T-helper 2 cell treated with Interferon-gamma antibody and Interleukin-4, amounts not matched to agents 5 μg/mL and 100 μg/mL, for 36 hours (primary cell): ENCODE data around the gene RAP1A.
"Not testable (repeated sequence)": the region's sequence is repeated elsewhere in the genome, so short reads cannot be mapped to it uniquely, and the experiment has no call there.

ENCODE experiments used
- DNase-seq: peaks from one replicate; pipeline ENCODE4 v3.0.0; 2021; ENCODE audit warnings: low spot score
- H3K27ac Mint-ChIP-seq: one replicate; pipeline ENCODE4 v1.8.0; 2021; ENCODE audit warnings: mild to moderate bottlenecking, mixed read lengths
- H3K27me3 Mint-ChIP-seq: one replicate; pipeline ENCODE4 v1.8.0; 2021; ENCODE audit warnings: low read depth, mixed read lengths
- H3K36me3 Mint-ChIP-seq: one replicate; pipeline ENCODE4 v1.8.0; 2021; ENCODE audit warnings: low read depth, mixed read lengths
- H3K4me1 Mint-ChIP-seq: one replicate; pipeline ENCODE4 v1.8.0; 2021; ENCODE audit warnings: low read depth, mixed read lengths
- H3K4me3 Mint-ChIP-seq: one replicate; pipeline ENCODE4 v1.8.0; 2022; ENCODE audit warnings: mild to moderate bottlenecking, moderate library complexity, mixed read lengths
- H3K9me3 Mint-ChIP-seq: one replicate; pipeline ENCODE4 v1.8.0; 2021; ENCODE audit warnings: mixed read lengths

The RAP1A gene

DNA sequence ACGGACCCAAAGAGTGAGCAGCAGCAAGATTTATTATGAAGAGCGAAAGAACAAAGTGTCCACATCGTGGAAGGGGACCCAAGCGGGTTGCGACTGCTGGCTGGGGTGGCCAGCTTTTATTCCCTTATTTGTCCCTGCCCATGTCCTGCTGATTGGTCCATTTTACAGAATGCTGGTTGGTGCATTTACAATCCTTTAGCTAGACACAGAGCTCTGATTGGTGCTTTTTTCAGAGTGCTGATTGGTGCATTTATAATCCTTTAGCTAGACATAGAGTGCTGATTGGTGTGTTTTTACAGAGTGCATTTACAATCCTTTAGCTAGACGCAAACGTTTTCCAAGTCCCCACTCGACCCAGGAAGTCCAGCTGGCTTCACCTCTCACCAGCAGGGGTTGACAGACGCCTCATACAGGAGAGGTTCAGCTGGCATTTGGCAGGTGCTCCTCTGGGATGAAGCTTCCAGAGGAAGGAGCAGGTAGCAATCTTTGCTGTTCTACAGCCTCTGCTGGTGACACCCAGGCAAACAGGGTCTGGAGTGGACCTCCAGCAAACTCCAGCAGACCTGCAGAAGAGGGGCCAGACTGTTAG is 60.7 kb downstream of the RAP1A start:
- not testable (repeated sequence) for H3K4me3 Mint-ChIP-seq, H3K27me3 Mint-ChIP-seq, H3K27ac Mint-ChIP-seq, H3K4me1 Mint-ChIP-seq, DNase-seq
- H3K36me3 Mint-ChIP-seq, result peaks cover 90% of the 10 kb centered on the region
- peaks cover 64% of the 10 kb centered on the region for H3K9me3 Mint-ChIP-seq

DNA sequence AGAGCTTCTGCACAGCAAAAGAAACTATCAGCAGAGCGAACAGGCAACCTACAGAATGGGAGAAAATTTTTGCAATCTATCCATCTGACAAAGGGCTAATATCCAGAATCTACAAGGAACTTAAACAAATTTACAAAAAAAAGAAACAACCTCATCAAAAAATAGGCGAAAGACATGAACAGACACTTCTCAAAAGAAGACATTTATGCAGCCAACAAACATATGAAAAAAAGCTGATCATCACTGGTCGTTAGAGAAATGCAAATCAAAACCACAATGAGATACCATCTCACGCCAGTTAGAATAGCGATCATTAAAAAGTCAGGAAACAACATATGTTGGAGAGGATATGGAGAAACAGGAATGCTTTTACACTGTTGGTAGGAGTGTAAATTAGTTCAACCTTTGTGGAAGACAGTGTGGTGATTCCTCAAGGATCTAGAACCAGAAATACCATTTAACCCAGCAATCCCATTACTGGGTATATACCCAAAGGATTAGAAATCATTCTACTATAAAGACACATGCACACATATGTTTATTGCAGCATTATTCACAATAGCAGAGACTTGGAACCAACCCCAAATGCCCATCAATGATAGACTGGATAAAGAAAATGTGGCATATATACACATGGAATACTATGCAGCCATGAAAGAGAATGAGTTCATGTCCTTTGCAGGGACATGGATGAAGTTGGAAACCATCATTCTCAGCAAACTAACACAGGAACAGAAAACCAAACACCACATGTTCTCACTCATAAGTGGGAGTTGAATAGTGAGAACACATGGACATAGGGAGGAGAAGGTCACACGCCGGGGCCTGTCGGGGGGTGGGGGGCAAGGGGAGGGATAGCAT is 65.9 kb downstream of the RAP1A start:
- peaks cover 69% of the 10 kb centered on the region for H3K36me3 Mint-ChIP-seq

DNA sequence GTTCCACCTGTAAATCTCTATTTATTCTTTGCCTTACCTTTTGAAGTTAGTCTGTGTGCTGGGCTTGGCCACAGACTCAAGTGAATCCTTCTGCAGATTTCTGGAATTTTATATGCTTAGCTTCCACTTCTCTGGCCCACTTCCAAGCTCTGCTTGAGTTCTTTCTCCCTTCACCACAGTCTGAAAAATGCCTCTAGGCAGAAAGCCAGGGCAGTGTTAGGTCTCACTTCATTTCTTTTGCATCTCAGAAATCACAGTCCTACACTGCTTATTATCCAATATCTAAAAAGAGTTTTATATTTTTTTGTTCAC is 70.7 kb downstream of the RAP1A start:
- Mint-ChIP-seq H3K4me1 (peaks cover 33% of the 10 kb centered on the region), H3K9me3 (peaks cover 3% of the 10 kb centered on the region), H3K4me3 (no peak overlapping the region), H3K27ac (no peak overlapping the region), H3K27me3 (no peaks in the 10 kb centered on the region), H3K36me3 (peaks cover 55% of the 10 kb centered on the region)
- no peak for DNase-seq

More for the DNA sequence above, 65.9 kb downstream of the RAP1A start:
- H3K4me3 Mint-ChIP-seq, DNase-seq, H3K27me3 Mint-ChIP-seq, H3K27ac Mint-ChIP-seq: not testable (repeated sequence)
- Mint-ChIP-seq H3K9me3 (peaks cover 43% of the 10 kb centered on the region), H3K4me1 (peaks cover 10% of the 10 kb centered on the region)

DNA sequence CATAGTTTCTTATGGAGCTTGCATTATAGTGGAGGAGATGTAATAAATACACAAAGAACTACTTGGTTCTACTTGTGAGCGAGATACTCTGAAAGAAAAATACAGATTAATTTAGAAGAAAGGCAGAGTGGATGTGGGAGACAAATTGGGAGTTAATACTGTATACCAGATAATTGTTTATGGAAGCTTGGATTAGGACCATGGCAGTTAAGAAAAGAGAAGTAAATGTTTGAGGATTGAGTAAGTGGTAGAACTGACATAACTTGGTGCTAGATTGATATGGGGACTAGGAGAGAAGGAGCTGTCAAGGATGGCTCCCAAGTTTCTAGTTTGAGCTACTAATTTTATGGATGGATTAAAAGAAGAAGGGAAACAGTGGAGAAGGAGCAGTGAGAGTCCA is 72.3 kb downstream of the RAP1A start:
- Mint-ChIP-seq H3K27ac (peak overlapping the region; percentile 23), H3K36me3 (peaks cover 57% of the 10 kb centered on the region), H3K4me3 (no peak overlapping the region), H3K27me3 (no peaks in the 10 kb centered on the region), H3K9me3 (no peaks in the 10 kb centered on the region), H3K4me1 (peaks cover 38% of the 10 kb centered on the region)
- DNase-seq, result no peak

DNA sequence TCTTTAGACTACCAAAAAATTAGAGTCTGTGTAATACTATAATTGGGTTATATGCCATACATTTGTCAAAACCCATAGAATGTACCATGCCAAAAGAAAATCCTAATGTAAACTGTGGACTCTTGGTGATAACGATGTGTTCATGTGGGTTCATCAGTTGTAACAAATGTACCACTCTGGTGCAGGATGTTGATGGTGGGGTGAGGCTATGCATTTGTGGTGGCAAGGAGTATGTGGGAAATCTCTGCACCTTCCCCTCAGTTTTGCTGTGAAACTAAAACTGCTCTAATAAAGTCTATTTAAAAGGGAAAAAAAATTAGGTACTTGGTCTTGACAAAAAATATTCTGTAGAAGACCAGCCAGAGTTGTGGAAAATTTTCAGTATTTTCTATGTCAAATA is 76.2 kb downstream of the RAP1A start:
- Mint-ChIP-seq H3K27me3 (no peaks in the 10 kb centered on the region), H3K27ac (no peak overlapping the region), H3K4me1 (peaks cover 39% of the 10 kb centered on the region), H3K4me3 (no peak overlapping the region), H3K9me3 (no peaks in the 10 kb centered on the region), H3K36me3 (peaks cover 68% of the 10 kb centered on the region)
- DNase-seq, result no peak

DNA sequence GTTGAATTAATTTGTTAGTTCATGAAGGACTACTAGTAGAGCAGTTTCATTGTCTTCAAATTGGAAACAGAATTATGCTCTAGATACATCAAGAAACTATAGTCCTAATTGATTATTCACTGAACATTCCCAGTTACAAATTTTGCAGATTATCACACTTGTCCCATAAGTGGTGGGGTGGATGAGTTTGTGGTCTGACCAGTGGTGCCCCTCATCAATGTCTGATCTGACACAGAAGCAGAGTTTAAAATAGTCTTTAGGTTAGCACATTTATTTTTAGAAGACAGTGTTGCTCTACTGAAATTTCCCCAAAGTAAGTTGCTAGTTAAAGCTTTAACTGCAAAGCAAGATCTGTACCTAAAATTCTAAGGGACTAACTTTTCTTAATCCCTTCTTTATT is 76.7 kb downstream of the RAP1A start:
- no peaks in the 10 kb centered on the region for H3K27me3 Mint-ChIP-seq
- H3K4me1 Mint-ChIP-seq, result peaks cover 41% of the 10 kb centered on the region
- H3K36me3 Mint-ChIP-seq, result peaks cover 70% of the 10 kb centered on the region
- H3K4me3 Mint-ChIP-seq, result no peak overlapping the region
- DNase-seq, result no peak
- H3K27ac Mint-ChIP-seq, result no peak overlapping the region
- no peaks in the 10 kb centered on the region for H3K9me3 Mint-ChIP-seq

DNA sequence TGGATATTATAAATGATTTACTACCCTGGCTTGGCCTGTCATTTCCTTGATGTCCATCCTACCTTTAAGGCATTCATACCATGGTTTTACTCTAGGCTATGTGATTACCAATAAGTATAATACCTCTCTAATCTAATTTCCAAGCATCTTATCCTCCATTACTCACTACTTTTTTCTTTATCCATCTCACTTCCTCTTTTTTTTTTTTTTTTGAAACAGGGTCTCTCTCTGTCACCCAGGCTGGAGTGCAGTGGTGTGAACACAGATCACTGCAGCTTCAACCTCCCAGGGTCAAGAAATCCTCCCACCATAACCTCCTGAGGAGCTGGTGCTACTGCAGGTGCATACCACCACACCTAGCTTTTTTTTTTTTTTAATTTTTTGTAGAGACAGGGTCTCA is 79.7 kb downstream of the RAP1A start:
- DNase-seq, result no peak
- Mint-ChIP-seq H3K27me3 (no peaks in the 10 kb centered on the region), H3K36me3 (peaks cover 62% of the 10 kb centered on the region), H3K27ac (no peak overlapping the region), H3K4me3 (no peak overlapping the region), H3K9me3 (no peaks in the 10 kb centered on the region), H3K4me1 (peaks cover 27% of the 10 kb centered on the region)

DNA sequence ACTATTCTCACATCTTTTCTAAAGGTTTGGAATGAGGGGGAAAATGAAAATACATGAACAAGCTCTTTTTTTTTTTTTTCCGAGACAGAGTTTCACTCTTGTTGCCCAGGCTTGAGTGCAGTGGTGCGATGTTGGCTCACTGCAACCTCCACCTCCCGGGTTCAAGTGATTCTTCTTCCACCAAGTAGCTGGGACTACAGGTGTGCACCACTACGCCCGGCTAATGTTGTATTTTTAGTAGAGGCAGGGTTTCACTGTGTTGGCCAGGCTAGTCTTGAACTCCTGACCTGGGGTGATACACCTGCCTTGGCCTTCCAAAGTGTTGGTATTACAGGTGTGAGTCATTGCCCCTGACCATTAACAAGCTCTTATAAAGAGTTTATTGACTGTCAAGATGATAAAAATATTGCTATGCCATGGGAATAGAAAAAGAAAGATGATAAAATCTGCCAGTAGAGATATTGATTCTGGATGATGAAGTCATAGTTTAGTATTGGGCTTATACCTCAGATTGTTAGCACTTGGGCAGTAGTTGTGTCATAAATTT is 83.0 kb downstream of the RAP1A start:
- H3K4me1 Mint-ChIP-seq, result peaks cover 14% of the 10 kb centered on the region
- H3K36me3 Mint-ChIP-seq, result peaks cover 52% of the 10 kb centered on the region
- H3K27ac Mint-ChIP-seq, result no peak overlapping the region
- DNase-seq, result no peak
- no peak overlapping the region for H3K4me3 Mint-ChIP-seq
- no peaks in the 10 kb centered on the region for H3K9me3 Mint-ChIP-seq
- no peaks in the 10 kb centered on the region for H3K27me3 Mint-ChIP-seq

DNA sequence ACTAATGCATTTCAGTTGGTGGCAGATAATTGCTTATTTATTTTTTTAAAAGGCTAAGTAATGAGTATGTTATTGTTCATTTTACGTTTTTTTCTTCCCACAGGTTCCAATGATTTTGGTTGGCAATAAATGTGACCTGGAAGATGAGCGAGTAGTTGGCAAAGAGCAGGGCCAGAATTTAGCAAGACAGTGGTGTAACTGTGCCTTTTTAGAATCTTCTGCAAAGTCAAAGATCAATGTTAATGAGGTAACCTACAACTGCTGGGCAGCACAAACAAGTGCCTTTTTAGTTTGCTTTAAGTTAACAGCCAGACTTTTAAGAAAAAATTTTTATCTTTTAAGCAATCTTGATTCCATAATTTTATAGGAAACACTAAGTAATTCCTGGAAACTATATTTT is 84.7 kb downstream of the RAP1A start:
- H3K27me3 Mint-ChIP-seq, result no peaks in the 10 kb centered on the region
- H3K4me1 Mint-ChIP-seq, result peaks cover 10% of the 10 kb centered on the region

DNA sequence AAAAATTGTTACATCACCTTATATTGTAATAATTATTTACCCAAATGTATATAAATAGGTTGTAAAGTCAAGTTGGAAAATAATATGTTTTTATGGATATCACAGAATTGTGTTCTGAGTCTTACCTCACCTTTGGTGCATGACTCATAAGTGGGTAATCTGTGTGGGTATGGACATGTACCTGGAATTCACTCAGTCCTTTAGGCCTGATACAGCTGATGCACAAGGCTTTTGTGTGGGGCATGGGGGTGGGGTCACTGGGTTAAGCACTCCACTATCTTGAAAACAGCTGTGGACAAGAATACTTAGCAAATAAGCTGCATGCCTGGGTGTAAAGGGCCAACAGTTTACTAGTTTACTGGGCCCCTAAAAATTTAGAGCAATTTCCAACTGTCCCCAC is 85.2 kb downstream of the RAP1A start:
- H3K9me3 Mint-ChIP-seq, result no peaks in the 10 kb centered on the region
- no peak overlapping the region for H3K4me3 Mint-ChIP-seq
- no peak overlapping the region for H3K27ac Mint-ChIP-seq
- H3K27me3 Mint-ChIP-seq, result no peaks in the 10 kb centered on the region
- peaks cover 48% of the 10 kb centered on the region for H3K36me3 Mint-ChIP-seq
- no peak for DNase-seq
- H3K4me1 Mint-ChIP-seq, result peaks cover 16% of the 10 kb centered on the region

More for the DNA sequence above, 84.7 kb downstream of the RAP1A start:
- DNase-seq, result no peak
- Mint-ChIP-seq H3K27ac (no peak overlapping the region), H3K4me3 (no peak overlapping the region), H3K36me3 (peaks cover 48% of the 10 kb centered on the region), H3K9me3 (no peaks in the 10 kb centered on the region)

DNA sequence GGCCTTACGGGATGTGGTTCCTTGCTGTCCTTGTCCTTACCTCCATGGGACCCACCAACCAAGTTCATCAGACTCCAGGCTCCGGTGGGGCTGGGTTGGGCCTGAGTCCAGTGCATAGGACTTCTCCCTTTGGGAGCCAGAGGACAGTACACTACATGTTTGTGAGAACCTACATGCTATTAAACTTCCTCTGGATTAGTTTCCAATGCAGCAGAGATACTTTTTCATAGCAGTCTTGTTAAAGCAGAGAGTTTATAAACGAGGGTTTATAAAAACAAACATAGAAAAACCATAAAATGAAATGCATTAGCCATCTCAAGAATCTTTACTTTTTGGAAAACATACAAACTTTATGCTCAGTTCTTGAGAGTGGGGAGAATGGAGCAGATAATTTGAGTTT is 86.3 kb downstream of the RAP1A start:
- Mint-ChIP-seq H3K4me1 (peaks cover 13% of the 10 kb centered on the region), H3K27ac (peak overlapping the region; percentile 29), H3K36me3 (peaks cover 42% of the 10 kb centered on the region), H3K27me3 (no peaks in the 10 kb centered on the region), H3K4me3 (no peak overlapping the region), H3K9me3 (no peaks in the 10 kb centered on the region)
- DNase-seq, result no peak

DNA sequence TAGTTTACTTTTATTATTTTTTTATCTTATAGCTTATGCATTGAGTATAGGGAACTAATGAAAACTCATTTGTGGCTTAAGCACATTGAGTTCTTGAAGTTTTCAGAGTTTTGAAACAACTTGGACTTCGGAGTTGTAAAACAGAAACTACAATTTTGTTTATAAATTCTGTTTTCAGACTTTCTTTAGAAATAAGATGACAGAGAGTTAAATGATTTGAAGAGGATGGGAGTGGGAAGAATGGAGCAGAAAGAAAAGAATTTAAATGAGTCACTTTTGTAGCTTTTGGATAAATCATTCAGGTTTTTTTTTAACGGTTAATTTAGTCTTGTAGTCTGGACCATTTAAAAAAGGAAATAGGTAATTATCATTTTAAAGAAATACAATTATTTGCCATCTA is 87.3 kb downstream of the RAP1A start:
- no peak for DNase-seq
- Mint-ChIP-seq H3K9me3 (no peaks in the 10 kb centered on the region), H3K36me3 (peaks cover 32% of the 10 kb centered on the region), H3K4me3 (no peak overlapping the region), H3K27me3 (no peaks in the 10 kb centered on the region), H3K4me1 (peaks cover 10% of the 10 kb centered on the region), H3K27ac (no peak overlapping the region)

DNA sequence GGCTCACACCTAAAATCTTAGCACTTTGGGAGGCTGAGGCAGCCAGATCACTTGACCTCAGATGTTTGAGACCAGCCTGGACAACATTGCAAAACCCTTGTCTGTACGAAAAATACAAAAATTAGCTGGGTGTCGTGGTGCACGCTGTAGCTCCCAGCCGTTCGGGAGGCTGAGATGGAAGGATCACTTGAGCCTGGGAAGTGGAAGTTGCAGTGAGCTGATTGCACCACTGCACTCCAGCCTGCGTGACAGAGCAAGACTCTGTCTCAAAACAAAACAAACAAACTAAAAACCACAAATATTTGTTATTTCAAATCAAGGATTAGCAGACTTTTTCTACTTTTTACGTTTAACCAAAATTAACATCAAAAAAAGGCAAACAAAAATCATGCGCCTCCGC is 88.3 kb downstream of the RAP1A start:
- H3K4me3 Mint-ChIP-seq, result no peak overlapping the region
- peaks cover 28% of the 10 kb centered on the region for H3K36me3 Mint-ChIP-seq
- H3K27me3 Mint-ChIP-seq, result no peaks in the 10 kb centered on the region
- H3K4me1 Mint-ChIP-seq, result peaks cover 9% of the 10 kb centered on the region
- no peaks in the 10 kb centered on the region for H3K9me3 Mint-ChIP-seq
- H3K27ac Mint-ChIP-seq, result no peak overlapping the region
- no peak for DNase-seq

DNA sequence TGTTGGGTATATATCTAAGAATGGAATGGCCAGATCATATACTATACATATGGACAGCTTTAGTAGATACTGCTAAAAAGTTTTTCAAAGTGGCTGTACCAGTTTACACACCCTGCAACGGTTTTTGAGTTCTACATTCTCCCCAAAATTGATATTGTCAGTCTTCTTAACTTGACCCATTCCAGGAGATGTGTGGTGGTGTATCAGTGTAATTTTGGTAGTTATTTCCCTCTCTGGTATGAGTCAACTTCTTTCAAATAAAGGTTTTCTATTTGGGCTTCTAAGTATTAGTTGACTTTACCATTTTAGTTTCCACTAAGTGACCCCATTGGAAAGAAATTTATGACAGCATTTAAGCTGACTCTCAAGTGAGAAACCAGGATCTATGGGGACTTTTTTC is 90.4 kb downstream of the RAP1A start:
- peak overlapping the region; percentile 38 for H3K27ac Mint-ChIP-seq
- H3K4me1 Mint-ChIP-seq, result peaks cover 10% of the 10 kb centered on the region
- H3K9me3 Mint-ChIP-seq, result no peaks in the 10 kb centered on the region
- H3K27me3 Mint-ChIP-seq, result no peaks in the 10 kb centered on the region
- no peak for DNase-seq
- H3K36me3 Mint-ChIP-seq, result peaks cover 21% of the 10 kb centered on the region
- H3K4me3 Mint-ChIP-seq, result no peak overlapping the region
